HG03060 (cell line): Measurements from ENCODE around the gene STK39.

Experiments used
- ATAC-seq: cut with Tn5 transposase; IDR thresholded peaks from one replicate; pipeline ENCODE4 v1.9.1; 2021; ENCODE audit warnings: low read depth, moderate number of reproducible peaks; ENCODE audit not compliant: unreplicated experiment

The STK39 gene

DNA sequence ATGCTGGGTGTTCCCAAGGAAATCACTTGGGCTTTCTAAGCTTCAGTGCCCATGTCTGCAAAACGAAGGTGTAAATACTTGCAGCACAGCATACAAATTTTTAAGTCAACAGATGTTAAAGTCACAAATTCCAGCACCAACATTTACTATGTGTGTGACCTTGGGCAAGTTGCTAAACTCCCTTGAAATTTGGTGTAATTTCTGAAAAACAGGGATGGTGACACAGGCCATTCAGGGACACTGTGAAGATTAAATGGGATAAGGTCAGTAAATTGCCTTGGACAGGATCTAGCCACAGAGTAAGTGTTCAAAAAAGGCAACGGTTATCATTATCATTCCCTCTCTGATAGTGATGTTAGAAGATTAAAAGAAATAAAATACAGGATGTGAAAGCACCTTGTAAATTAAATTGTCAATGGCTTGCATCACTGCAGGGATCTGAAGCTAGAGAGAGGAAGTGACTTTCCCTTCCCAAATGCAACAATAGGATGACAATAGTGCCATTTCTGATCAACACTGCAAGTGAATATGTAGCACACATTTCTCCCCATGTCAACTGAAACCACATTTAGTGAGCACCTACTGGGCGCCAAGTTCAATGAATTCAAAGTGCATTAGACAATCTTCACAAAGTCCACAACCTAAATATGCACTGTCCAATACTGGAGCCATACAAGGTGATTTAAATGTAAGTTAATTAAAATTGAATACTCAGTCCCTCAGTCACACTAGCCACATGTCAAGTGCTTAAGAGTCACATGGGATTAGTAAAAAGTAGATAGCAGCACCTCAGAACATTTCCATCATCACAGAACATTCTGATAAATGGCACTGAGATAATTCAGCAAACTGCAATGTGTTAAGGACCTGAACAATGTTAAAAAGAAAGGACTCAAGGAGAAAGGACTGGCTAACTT is 81.2 kb downstream of the STK39 start:
- no peak for ATAC-seq

DNA sequence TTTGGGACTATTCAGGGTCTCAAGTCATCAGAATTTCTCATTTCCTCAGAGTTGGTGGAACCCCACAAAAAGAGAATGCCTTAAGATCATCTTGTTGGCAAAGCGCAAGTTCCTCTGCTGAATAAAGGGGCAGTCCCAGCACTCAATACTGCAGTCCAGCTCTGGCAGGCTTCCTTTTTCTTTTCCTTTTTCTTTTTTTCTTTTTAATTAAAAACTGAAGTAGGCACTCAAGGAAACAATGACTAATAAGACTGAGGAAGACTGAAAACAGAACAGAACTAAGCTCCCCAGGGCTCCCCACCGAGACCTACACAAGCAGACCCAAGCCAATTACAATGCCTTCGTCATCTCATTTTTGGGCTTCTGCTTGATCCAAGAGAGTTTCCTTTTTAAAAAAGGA is 82.0 kb downstream of the STK39 start:
- ATAC-seq: no peak

DNA sequence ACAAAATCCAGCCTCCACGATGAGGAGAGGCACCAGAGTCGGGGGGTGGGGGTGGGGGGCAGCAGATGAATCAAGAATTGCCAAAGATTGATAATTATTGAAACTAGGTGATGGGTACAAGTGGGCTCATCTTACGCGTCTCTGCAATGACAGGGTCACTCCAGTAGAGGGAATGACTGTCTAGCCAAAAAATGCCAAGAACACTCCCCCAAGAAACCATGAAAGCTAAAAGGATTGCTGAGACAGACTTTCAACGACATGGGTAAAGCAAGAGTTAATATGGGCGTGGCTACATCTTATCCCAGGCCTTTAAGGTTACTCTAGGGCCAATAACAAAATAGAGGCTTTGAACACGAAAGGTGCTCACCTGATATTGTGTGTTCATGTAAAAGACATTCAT is 86.5 kb downstream of the STK39 start:
- no peak for ATAC-seq

DNA sequence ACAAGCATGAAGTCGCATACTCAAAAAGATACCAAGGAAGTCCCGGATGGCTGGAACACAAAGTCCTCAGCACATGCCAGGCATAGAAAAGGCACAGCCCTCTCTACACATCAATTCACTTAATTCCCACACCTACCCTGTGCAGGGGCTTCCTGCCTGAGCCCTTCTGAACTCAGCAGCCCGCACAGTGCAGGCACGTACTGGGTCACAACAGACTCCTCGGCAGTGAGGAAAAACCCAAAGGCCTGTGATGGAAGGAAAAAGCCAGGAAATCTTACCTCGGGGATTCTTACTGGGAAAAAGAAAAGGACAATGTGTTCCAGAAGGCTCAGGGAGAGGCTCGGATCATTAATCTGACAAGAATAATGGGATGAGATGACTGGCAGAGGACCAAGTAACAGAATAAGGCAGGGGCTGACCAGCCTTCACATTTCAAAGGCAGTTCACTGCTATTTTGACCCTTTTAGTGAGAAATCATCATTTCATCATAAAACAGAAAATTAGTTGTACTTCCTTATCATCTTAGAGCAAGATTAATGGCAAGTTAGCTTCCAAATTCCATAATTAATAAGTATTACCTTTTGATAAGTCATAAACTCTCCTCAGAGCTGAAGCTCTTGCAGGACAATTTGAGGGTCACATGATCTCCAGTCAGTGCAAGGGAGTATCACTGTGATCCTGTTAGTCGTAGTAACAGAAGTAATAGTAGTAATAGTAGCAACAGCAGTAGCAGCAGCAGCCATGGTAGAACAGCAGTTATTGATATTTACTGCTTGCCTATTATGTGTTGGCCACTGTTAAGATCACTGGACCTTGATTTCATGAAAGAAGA is 87.4 kb downstream of the STK39 start:
- ATAC-seq: no peak

DNA sequence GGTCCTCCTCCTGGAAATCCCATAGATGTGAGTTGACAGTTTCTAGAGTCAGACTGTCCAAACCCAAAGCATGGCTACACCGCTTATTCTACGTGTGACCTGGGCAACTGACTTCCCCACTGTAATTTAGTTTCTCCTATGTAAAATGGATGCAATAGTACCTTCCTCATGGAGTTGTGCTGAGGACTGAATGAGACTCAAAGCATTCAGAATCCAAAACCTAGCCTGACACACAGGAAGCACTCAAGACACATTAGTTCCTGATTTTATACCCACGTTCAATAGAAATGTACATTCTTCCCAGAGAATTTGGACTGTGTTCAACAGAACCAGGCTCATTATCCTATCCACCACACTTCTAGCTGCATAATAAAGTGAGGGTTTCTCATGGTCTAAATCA is 88.8 kb downstream of the STK39 start:
- no peak for ATAC-seq

DNA sequence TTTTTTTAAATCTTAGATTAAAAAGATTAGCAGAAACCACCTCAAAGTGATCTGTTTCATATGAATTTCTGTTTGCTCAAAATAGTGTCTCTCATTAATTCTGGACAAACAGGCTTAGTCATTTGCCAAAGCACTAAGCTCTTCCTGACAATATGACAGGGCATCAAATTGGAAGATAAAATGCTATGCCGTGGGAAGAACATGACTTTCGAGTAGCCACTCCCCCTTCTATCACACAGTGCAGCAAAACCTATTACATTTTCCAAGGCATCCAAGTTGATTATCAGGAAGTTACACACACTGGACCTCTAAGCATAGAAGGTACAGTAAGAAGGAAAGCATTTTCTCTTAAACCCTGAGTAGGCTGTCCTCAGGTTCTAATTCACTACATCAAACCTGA is 89.5 kb downstream of the STK39 start:
- ATAC-seq: no peak

DNA sequence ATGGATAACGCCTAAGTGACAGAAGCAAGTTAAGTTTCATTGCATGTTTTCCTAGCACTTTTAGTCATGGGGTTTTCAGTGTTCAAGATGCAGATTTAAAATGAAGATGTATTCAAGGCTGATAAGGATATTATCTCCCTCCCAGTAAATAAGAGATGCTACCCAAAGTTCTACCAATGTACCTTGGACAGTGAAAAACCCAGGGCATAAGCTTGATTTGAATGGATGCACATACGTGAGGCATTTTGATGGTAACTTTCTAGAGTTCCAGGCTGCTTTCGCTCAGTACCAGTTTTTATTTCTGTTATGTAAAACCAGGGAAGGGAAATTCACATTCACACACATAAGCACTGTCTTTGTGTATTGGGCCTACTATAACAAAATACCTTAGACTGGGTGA is 90.3 kb downstream of the STK39 start:
- ATAC-seq: no peak

DNA sequence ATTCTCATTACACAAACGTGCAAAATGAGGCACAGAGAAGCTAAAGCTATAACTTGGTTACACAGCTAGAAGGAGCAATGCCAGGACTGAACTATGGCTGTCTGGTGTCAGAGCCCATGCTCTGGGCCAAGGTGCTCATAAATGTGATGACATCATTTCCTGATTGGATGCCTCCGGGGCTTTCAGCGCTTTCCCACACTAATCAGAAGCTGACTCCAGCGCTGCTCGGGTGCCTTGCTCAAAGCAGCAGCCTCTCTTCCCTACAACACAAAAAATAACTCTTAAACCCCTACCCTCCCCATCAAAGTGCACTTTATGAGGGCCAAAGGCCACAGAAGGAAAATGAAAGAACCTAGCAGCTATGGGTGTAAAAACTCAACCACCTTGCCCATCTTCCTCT is 90.7 kb downstream of the STK39 start:
- no peak for ATAC-seq

DNA sequence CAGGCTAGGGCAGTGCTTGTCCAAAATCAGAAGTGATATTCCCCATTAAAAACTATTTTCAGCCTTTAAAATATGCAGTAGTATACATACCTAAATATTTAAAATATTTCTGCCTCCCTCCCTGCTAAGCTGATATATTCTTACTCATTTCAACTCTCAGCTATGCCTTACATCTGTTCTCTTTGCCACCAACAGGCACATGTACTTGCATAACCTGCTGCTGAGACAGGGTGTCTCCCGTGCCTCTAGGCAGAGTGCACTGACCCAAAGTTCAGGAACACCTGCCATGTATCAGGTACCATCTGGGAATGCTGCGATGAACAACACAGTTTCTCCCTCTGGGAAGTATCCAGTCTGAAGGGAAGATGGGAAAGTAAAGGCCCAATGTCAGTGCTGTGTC is 91.7 kb downstream of the STK39 start:
- no peak for ATAC-seq

DNA sequence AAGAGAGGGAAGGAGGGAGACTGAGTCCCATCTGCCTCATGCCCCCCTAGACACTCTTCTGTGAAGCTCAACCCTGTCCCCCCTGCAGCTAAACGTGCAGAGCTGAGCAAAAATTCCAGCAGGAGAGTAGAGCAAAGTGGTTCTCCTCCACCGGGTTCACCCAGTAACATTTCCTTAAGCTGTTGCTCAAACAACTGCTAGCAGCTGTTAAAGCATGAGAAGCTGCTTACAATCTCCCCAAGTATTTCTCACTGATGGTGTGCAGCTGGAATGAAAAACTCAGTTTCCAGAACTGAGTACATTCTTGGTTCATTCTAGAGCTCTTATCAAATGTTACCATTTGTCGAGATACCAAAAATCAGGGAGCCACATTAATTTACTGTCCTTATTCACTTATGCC is 92.3 kb downstream of the STK39 start:
- no peak for ATAC-seq

DNA sequence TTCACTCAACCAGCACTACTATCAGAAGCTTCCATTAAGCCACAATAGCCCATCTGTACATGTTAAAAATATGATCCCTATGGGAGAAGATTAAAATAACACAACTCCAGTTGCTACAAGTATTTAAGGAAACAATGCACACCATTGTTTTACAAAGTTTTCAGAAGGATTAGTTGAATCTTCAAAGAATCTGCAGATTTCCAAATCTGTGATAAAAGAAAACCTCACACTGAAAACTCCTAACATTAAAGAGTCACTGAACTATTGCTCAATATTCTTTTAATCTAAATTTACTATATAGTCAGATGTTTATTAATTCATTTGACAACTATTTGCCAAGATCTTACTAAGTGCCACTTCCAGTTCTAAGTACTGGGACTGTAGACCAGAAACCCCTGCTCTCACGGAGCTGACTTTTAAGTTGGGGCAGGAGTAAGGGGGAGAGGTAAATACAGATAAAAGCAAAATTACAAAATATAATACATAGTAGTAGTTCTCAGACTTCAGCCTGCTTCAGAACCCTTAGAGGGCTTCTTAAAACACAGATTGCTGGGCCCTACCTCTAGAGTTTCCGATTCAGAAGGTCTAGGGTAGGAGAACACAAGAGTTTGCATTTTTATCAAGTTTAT is 94.4 kb downstream of the STK39 start:
- ATAC-seq: no peak

DNA sequence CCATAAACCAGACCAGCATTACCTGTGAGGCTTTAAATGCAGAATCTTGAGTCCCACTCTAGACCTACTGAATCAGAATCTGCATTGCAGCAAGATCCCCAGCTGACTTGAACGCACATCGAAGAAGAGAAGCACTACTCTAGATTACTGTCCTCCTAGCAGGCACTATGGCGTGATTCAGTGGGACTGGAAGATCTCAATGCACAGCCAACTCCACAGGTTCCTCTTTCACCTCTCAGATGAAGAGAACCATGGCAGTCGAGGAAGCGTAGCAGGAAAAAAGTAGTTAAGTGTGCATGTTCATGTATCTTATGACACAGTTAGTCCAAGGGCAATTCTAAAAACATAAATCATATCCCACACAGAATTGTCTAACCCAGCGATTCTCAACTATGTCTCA is 97.4 kb downstream of the STK39 start:
- ATAC-seq: no peak

DNA sequence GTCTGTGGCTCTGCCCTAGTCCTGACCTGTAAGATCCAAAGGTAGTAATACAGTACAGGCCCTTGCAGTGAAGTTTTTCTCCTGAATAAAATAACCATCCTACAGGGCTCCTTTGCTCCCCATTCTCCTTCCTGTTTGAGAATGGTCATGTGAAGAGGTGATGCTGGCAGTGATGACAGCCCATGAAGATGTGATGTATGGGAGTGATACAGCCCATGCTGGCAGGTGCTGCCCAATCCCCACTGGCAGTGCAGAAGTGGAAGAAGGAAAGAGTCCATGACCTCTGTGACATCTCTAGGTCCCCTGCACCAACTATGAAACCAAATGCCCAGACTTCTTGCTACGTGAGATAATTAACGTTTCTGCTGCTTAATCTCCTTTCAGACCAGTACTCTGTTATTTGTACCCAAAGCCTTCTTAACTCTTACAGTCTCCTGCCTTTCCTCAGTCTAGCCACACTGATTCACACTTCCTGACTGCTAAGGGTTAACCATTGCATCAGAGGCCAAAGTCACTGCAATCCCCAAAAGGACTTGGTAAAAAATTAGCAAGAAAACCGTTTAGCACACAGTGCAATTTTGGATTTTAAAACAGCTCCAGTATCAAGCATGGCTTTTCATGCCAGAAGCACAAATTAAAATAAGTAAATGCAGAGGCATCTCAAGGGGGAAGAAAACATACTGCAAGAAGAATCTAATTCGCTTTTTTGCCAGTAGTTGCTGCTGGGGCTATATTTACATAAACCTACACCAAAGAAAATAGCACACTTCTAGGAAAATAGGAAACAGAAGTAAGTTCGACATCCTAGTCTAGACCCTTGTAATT is 98.0 kb downstream of the STK39 start:
- ATAC-seq: no peak

DNA sequence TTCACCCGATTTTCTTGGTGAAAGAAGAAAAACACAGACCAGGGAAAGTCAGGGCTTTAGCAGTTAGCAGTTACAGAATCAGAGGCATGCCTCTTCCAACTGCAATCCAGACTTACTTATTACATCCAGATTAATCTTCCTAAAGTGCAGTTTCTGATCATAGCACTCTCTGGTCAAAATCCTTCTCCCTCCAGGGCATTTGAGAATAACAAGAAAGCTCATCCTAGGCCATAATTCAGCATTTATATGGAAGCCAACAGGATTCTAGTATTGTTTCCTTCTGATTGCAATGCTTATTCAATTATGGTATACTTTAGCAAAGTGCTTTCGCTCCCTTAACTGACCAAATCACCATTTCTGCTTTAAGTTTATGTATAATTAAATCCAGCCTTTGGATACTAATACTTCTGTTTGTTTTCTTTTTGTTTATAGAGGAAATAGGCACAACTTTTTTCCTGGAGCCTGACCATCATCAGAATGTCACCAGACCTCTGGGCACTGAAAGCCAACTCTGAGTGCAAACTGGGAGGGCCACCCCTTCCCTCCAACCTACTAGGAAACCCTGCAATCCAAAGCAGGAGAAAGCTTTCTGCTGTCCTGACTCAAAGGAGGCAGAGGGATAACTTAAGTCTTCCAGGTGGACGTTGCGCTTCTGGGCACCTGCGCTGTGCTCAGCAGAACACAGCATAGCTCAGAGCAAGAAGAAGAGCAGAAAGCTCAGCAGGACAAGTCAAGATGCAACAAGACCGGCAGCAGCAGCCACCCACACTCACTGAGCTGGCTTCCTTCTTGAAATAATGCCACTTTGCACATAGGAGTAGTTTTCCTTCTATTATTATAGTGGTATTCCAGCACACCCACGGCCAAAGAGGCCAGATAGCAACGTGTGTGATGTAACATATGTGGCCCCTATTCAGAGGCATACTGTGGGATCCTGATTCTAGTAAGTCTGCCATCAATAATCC is 99.3 kb downstream of the STK39 start:
- no peak for ATAC-seq

DNA sequence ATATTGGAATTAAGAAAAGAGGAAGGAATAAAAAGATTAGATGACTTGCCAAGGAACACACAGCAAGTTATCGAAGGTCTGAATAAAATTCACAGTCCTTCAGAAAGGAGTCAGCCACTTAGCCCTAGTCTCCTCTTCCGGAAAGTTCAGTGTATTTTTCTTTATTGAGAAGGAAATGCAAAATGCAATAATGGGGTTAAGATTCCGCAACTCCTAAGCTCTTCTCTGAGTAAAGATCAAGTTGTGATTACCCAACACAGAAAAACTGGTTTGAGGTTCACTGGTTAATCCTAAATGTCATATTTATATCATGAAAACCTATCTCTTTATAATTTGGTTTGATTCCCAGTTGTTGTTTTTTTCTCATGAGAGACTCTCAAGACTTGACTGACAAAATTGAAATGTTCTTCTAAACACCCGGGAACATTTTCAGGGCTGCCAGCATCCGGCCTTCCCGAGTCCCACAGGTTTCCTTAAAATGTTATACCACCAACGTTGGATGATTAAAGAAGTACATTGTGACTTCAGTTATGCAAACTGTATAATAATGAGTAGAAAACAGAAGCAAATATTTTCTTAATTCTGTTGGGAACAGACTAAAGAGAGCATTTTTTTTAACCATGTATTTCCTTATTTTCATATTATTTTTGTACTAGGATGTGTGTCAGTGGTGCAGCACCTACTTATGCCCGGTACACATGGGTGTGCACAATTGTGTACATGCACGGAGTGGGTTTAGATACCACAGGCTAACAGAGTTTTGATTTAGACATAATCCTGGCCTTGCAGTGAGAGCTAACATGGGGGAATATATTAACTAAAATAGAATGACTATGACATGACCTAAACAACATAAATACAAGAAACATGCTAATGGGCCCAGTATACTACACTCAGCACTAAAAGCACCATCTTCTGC is 100.2 kb downstream of the STK39 start:
- no peak for ATAC-seq

DNA sequence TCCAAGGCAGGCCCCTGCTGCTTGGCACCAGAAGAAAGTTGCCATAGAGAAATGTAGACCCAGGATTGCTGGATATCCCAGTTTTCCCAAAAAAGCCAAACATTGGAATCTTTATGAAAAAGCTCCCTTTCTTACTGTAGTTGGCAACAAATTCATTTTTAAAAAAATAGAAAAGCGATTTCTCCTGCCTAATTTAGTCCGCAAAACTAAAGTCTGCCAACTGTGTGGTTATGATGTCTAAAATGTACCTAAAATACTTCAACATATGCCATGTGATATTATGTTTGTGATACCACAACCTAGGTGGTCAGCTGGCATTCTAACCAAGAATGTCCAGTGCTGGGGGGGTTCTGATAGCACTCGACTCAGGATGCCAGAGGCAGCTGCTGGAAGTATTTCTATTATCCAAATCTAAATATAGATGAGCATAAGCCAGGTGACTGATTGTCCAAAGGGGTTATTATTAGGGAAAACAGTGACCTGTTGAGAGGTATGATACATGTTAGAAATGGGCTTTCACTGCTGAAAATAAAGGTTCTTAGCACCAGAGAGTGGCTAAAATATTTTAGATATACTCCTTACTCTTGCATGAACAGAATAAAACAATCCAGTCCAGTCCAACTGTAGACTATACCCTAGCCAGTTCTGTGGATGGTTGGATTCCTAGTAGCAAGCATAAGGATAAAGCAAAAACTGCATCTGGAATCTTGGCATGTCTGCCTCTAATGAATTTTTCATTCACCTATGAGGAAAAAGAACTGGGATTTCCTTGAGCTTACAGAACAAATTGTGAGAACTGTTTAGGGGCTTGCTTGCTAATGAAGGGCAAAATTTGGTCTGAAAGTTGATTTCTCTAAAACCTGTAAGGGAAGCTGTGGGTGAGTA is 101.7 kb downstream of the STK39 start:
- no peak for ATAC-seq

DNA sequence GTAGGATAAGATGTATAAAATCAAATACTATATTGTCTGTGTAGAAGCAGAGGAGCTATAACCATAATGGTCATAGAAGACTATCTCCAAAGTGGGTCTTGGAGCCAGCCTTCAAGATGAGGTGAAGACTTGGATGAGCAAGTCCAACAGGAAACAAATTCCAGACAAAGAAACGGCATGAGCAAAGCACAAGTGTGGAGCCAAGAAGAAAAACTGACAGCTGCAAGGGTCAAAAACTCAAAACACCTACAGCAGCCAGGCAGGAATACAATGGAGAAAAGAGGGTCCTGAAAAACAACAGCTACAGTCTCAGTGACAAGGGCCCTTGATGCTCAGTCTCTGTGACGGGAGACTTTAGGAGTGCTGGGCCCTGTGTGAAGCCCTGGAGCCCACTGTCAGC is 102.4 kb downstream of the STK39 start:
- ATAC-seq: no peak
